NCI-H2107 (cell line): ENCODE data around the gene ZC3H7B.

ENCODE experiments used
- DNase-seq: peaks from one replicate; lab custom pipeline; 2025; lab: John Stamatoyannopoulos, UW

ZC3H7B gene

DNA sequence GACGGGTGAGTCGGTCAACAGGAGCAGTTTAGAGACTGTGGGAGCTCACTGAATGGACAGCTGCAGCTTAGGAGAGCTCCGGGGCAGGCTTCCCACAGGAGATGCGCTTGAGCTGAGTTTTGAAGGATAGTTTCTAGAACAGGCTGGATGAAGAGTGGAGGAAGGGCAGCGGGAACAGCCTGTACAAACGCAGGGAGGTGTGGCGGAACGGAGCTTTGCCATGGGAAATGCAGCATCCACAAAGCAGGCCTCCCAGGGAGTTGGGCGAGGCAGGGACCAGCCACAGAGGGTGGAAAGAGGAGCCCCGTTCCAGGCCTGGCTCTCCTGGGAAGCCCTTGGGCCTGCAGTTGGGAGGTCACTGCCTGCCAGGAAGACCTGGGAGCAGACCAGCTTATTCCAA is 53.7 kb downstream of the ZC3H7B start:
- DNase-seq, result no peak

DNA sequence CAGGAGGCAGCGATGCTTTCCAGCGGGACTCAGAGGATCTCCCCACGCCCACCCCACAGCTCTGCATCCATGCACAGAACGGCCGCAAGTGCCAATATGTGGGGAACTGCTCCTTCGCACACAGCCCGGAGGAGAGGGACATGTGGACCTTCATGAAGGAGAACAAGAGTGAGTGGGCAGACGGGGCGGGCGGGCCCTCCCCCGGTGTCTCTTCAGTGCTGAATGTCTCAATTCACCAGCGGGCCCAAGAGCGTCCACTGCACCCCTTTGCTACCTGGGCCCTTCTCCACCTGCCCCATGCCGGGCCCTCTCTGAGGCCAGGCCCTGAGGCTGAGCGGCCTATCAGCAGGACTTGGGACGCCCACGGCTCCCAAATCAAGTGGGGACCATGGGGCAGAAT is 54.6 kb downstream of the ZC3H7B start:
- no peak for DNase-seq

DNA sequence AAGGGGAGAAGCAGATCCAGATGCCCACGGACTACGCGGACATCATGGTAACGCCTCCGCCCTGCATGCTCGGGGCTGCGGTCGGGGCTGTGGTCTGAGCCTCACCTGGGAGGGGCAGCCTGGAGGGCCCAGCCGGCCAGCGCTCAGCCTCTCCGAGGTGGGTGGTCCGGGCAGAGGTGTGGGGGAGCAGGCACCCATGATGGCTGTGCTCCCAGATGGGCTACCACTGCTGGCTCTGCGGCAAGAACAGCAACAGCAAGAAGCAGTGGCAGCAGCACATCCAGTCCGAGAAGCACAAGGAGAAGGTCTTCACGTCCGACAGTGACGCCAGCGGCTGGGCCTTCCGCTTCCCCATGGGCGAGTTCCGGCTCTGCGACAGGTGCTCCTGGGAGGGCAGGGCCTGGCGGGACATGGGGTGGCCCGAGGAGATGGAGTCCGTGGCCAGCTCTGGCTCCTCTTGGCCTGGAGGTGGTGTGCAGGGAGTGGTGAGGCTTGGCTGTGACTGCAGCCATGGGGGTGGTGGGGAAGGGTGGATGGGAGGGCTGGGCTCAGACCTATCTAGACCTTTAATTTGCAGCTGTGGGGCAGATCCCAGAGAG is 55.2 kb downstream of the ZC3H7B start:
- DNase-seq, result no peak

DNA sequence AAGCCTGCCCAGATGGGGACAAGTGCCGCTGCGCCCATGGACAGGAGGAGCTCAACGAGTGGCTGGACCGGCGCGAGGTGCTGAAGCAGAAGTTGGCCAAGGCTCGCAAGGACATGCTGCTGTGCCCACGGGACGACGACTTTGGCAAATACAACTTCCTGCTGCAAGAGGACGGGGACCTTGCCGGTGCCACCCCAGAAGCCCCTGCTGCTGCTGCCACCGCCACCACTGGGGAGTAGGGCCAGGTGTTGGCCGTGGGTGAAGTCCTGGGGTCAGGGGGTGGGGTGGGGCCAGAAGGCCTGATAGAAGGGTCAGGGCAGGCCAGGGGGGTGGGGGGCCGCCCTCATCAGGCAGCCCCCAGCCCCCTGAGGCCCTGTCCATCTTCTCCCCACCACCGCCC is 55.9 kb downstream of the ZC3H7B start:
- no peak for DNase-seq

DNA sequence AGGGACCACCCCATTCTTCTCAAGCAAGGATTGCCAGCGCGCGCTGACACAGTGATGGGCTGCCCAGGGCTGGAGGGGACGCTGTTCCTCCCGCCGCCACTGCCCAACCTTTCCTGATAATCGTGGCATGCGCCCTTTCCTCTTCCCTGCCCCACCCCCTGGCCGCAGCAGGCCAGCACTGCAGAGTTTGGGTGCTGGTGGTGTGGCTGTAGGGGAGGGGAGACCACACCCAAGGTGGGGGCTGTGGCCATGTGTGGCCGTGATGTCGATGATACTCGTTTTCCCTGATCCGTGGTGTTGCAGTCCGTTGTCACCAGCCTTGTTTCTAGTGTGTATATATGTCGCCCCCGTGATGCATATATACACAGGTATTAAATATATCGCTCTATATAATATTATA is 57.6 kb downstream of the ZC3H7B start:
- no peak for DNase-seq

DNA sequence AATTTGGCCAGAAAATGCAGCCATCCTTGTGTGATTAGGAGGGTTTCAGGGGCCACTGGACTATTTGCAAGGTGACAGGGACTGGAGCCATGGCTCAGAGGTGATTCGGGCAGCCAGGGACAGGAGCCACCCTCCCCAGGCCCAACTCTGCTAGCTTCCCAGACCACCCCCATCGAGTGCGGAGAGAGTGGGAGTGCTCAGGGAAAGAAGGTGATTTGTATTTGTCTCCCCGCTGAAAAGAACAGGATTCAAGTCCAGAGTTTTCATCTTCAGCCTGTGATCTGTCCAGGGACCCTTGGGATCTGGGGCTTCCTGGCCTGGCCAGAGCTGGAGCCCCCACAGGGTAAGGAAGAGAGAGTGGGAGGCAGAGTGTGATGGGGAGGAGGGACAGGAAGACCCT is 58.1 kb downstream of the ZC3H7B start:
- DNase-seq, result no peak

DNA sequence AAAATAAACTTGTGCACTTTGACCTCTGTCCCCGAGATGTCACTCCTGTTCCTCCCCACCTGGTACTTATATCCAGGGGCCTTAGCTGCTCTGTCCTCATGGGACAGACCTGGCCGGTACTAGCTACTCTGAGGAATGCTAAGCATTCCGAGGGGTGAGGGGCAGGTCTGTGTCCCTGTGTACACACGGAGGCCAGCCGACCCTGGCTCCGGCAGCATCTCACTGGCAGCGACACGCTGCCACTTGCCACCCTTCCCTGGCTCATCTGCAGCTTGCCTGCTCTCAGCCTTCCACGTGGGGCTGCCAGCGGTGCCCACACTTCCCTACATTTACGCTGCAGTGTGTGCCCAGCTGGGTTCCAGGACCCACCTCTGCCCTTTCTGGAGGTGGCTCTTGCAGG is 58.8 kb downstream of the ZC3H7B start:
- DNase-seq, result no peak

DNA sequence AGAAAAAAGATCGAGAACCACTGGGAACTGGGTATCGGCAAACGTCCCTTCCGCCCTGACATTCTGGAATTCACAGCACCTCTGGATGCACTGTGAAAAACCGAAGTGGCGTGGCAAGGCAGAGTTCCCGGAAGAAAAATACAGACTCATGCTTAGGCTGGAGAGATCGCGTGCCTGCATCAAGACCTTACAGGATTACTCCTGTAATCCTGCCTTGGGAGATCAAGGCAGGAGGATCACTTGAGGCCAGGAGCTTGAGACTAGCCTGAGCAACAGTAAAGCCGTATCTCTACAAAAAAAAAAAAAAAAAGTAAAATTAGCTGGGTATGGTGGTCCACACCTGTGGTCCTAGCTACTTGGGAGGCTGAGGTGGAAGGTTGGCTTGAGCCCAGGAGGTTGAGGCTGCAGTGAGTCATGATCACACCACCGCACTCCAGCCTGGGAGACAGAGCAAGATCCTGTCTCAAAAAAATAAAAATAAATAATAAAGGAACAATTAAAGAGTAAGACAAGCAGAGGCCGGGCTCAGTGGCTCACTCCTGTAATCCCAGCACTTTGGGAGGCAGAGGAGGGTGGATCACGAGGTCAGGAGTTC is 60.5 kb downstream of the ZC3H7B start:
- DNase-seq, result no peak

DNA sequence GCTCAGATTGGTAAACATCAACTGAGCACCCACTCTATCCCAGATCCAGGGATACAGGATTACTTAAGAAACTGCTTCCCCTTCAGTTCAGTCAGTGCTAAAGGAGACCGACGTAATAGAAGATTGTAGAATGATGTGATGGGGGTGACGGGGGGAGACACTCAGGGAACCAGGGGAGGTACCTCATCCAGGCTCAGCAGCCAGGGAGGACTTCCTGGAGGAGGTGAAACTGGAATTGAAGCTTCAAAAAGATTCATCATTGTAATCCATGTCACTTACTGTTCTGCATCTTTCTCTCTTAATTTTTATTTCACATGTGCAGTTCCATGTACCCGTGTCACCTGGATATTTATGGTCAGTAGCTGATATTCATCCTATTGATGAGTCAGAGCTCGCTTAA is 61.3 kb downstream of the ZC3H7B start:
- DNase-seq, result no peak

DNA sequence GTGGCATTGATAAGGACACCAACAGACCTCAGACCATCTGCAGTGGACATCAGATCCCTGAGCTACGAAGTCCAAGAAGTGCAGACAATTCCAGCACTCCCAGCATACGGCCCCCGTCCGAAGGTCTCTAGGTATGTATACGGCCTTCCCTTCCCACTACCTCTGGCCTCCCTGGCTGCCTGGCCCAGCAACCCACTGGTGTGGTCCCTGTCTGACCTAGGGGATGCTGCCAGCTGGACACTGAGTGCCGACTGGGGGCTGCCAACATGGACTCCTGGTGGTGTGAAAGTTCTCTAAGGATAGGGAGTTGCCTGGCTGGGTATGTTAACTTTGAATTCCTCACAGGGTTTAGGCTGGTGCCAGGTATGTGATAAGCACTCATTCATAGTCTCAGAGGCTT is 62.9 kb downstream of the ZC3H7B start:
- no peak for DNase-seq

DNA sequence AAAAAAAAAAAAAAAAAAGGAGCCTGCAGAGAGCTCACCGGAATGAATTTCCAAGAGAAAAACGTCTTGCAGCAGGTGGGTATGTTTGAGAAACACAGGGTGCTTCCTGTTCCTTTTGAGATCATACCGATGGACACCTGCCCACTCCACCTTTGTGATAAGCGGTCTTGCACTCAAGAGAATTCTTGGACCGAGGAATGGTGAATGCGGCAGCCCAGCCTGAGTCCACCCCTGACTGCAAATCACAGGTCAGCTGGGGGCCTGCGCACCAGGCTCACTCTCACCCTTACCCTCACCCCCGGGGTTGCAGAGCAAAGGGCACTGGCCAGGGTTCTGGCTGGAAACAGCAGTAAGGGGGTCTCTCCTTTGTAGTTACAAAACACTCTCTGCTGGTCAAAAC is 63.6 kb downstream of the ZC3H7B start:
- DNase-seq, result no peak

DNA sequence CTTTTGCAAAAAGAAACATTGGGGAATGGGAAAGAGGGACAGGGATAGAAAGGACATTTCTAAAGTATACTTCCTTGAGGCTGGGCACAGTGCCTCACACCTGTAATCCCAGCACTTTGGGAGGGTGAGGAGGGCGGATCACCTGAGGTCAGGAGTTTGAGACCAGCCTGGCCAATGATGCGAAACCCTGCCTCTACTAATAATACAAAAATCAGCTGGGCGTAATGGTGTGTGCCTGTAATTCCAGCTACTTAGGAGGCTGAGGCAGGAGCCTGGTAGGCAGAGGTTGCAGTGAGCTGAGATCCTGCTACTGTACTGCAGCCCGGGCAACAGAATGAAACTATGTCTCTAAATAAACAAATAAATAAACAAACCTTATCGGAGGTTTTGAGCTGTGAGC is 64.1 kb downstream of the ZC3H7B start:
- DNase-seq, result no peak

DNA sequence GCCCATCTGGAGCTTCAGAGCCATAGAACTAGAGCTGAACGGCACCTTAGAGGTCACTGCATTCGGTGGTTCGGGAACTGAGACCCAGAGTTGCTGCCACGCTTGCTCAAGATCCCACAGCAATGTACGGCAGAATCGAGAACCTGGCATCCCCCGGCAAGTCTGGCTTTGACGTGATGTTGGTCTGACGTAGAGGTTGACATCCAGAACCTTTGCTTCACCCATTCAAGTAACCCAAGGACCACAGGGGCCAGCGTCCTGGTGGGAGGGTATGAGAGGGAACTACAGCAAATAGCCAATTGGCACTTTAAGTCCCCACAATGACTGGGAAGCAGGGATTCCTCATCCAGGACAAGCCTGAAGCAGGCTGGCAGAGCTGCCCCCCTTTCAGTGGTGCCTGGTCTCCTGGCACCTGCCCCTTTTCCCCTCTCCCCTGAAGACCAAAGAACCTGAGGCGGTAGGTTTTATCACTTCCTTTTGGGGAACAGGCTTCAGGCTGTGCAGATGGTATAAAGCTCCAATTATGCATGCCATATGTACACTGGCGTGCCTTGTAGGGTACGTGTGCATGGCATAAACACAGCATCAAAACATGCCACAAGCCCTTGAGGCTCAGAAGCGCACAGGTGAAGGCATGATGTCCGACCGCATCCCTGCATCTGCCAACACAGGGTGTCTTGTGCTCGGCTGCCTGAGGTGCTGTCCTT is 65.2 kb downstream of the ZC3H7B start:
- no peak for DNase-seq

DNA sequence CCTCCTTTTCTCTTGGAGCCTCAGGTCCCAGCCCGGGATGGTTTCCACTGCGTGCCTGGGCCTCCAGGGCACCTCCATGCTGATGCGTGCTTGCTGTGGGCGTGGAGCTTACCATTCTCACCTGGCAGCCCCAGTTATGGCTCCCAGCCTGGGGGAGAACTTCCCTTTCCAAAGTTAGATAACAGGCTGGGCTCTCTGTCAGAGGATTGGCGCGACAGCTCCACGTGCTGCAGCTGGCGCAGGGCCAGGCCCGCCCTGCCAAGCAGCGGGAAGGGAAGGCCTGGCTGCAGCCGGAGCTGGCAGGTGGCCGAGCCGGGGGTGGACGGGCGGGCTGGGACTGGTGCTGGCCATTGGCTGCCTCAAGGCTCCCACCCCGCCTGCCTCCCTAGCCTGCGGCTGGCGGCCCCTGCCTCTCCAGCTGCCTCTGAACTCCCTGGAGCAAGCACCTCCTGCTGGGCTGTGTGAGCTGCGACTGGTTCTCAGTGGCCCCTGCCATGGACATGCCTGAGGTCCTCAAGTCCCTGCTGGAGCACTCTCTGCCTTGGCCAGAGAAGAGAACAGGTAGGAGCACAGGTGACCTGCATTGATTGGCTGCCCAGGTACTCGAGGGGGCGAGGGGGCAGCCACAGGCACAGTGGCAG is 65.8 kb downstream of the ZC3H7B start:
- DNase-seq, result peak; percentile 78

DNA sequence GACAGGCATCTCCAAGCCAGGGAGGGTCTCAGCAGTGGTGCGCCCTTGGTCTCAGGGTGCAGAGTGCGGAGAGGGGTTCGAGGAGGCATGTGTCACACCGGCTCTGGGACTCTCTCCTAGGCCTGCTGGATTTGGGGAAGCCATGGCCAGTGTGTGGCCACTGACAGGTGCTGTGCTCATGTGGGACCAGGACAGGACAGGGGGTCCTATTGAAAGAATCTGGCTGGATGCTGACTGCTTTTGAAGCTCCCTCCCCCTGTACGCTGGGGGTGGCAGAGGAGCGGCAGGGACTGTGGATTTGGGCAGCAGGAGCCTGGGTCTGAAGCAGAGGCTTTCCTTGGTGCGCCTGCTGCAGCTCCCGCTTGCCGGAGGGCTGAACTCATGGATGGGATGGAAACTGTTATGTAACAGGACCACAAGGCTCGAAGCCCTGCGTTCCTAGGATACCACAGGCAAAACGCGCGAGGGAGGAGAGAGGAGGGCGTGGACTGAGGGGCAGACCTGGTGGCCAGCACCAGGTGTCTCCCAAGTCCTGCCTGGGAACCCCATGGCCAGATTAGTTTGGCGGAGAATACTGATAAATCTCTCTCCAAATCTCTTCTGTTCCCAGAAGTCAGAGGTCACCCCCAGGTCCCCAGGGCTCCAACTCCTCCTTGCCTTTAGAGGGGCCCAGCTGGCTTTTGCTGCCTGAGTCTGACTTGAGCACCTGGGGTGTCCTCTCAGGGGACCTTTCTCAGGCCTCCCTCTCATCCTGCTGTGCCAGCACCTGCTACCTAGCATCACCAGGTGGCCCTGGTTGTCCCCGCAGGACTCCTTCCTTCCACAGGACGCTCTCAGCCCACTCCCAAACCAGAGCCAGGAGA is 66.6 kb downstream of the ZC3H7B start:
- peak; percentile 17 for DNase-seq

DNA sequence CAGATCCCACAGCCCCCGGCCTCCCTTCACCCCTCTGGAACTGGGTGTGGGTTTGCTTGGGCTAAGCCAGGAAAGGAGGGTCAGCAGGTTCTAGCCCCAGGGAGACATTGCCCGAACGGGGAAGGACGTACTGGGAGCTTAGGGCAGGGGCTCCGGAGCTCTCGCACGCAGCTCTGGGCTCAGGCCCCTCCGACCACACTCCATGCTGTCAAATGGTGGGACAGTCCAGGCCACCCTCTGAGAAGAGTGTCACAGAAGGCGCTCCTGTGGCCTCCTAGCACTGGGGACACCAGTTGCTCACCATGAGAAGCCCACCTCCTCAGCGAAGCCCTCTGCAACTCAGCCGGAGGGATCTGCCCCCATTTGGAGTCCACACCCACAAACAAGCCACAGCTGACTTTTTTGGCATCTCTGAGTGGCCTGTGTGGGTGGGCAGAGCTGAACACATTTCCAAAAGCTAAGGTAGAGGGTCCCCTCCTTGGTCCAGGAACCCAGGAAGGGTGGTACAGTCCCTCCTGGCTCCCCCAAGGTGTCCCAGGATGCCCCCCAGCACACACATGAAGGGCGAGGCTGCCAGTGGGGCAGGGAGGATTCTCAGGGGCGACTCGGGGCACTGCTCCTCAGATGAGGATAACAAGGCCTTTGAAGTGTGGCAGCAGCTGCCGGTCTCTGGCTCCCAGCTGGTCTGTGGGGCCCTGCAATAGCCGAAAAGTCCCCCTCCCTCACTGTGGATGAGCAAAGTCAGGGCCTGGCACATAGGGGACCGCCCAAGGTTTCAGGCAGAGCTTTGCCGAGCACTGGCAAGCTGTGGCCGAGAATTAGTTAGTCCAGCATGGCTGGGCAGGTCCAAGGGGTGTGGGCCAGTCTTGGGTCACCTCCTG is 67.5 kb downstream of the ZC3H7B start:
- DNase-seq, result no peak

DNA sequence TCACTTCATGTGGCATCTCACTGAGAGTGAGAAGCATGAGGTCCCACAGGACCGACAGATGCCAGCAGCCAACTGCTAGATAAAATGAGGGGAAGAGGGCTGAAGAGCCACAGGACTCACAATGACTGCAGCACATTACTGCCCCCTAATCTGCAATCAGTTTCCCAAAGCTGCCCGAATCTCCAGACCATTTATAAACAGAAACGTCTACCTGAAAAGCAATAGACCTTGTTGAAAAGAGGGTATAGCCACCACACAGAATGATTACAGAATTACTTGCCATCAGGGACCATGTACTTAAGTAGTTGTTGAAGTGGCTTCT is 68.1 kb downstream of the ZC3H7B start:
- no peak for DNase-seq

DNA sequence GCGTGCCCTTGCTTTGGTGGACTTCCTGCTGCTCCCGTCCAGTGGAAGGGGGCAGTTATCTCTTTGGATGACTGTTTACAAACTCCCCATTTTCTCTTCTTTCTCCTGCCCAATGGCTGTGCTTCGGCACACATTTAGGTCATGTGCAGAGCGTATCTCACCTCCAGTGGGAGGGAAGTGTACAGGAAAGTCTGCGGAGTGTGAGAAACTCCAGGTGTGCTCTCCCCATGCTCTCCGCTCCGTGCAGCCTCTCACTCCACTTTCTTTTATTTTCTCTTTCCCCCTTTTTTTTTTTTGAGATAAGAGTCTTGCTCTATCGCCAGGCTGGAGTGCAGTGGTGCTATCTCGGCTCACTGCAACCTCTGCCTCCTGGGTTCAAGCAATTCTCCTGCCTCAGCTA is 68.5 kb downstream of the ZC3H7B start:
- no peak for DNase-seq

DNA sequence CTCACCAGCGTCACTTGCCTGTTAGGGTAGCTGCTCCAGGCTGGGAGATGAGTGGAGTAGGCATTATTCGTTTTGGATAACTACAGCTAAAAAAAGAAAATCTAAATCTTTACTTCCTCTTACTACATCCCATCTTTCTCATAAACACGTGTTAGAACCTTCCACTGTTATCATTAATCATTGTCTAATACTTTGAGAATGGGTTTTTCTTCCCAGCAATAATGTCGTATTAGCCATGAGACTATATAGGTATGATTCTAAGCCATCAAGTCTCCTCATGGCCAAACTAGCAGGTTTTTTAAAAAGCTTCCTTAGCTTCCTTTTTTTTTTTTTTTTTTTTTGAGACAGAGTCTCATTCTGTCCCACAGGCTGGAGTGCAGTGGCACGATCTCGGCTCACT is 76.5 kb downstream of the ZC3H7B start:
- no peak for DNase-seq

DNA sequence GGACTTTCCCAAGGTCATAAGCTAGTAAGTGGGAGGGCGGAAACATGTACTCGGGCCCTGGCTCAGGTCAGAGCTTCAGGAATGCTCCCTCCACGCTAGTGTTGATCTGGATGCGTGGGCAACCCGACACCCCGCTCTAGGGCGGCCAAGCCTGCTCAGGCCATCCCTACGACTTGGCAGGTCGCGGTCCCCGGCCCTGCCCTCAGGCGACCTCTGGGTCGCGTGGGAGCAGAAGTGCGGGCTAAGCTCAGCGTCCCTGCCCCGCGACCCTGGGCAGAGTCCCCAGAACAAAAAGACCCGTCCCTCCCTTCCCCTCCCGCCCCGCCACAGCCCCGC is 79.6 kb downstream of the ZC3H7B start:
- no peak for DNase-seq

DNA sequence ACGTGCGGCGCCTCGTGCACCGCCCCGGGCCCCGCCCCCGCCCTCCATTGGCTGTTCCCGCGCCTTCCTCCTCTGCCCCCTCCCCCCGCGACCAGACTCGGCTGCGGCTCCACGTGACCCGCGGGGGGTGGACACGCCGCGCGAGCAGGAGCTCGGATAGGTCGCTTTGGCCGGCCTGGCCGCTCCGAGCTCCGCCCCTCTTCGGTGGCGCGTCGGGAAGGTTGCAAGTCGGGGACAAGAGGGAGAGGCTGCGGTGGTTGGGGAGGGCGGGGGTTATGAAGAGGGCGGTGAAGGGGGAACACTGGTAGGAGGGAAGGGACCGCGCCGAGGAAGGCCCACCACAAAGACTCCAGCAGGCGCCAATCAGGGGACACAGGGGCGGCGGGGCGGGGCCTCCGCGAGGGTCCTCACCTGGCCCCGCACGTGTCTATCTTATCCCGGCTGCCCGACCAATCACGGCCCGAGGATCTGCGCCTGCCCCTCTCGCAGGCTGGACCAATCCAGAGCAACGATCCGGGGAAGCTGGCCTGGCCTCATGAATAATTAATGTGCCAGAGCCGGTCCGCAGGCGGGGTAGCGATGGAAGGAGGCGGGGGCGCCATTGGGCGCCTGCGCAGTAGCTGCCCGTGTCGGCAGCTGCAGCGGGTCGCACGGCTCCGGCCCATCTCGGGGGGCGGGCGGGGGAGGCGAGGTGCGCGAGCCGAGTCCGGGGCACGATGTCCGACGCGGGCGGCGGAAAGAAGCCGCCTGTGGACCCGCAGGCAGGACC is 80.2 kb downstream of the ZC3H7B start, which contains the start of gene TEF:
TEF (plus strand) TSS at position 614 of the 769 bp plus-strand sequence; CDS start at position 717, 103 bp downstream.
- peak; percentile 94 for DNase-seq
